CD4-positive, alpha-beta memory T cell (primary cell): ENCODE results near the gene RASIP1. TPM values are rescaled to one million over a fixed set of nuclear protein-coding genes. Genes with fewer than 3 reads are reported as not detected.

Source experiments
- polyA plus RNA-seq, 2 donors: library from polyadenylated mRNA; unstranded; fragments of 300-500 nt; fragmentation: Illumina TruSeq; gene quantifications; one replicate each; pipeline ENCODE4 v1.2.3, GENCODE V29; 2021
- total RNA-seq, 2 experiments: library from RNA; stranded (reverse); gene quantifications; one replicate each; pipeline ENCODE4 v1.2.3, GENCODE V29; 2021

The RASIP1 gene
- total and polyA plus RNA-seq, 4 experiments from 2014 or later = 0.10 to 0.25 (median 0.22) TPM; not detected in 1

Other genes starting within 250 kb of the RASIP1 start
- 10 to 100 TPM; 18.5 to 20.6 TPM for gene LMTK3, start 228.8 kb downstream of the RASIP1 start, total RNA-seq
- gene LMTK3, start 228.8 kb downstream of the RASIP1 start, polyA plus RNA-seq = under 1 TPM in 1 of 2 donors, not detected in 1; 0.17 TPM
- not detected for gene SULT2B1, start 188.4 kb downstream of the RASIP1 start, total RNA-seq
- gene SULT2B1, start 188.4 kb downstream of the RASIP1 start, polyA plus RNA-seq = under 1 TPM in 1 of 2 donors, not detected in 1; 0.13 TPM
- not detected for gene SPACA4, start 133.9 kb downstream of the RASIP1 start, total RNA-seq
- gene SPACA4, start 133.9 kb downstream of the RASIP1 start, polyA plus RNA-seq = not detected
- gene FAM83E, start 125.5 kb downstream of the RASIP1 start, total RNA-seq = 1 to 10 TPM; 4.3 to 5.3 TPM
- gene FAM83E, start 125.5 kb downstream of the RASIP1 start, polyA plus RNA-seq = not detected
- 1,000 to 10,000 TPM; 2,357 to 2,448 TPM for gene RPL18, start 121.4 kb downstream of the RASIP1 start, total RNA-seq
- 1,000 to 10,000 TPM; 2,084 to 2,180 TPM for gene RPL18, start 121.4 kb downstream of the RASIP1 start, polyA plus RNA-seq
- gene SPHK2, start 121.1 kb downstream of the RASIP1 start, total RNA-seq = 10 to 100 TPM; 25.0 to 29.1 TPM
- gene SPHK2, start 121.1 kb downstream of the RASIP1 start, polyA plus RNA-seq = 1 to 10 TPM; 6.0 to 8.4 TPM
- gene DBP, start 103.2 kb downstream of the RASIP1 start, total RNA-seq = 10 to 100 TPM; 62.6 to 69.5 TPM
- 100 to 1,000 TPM in 1 of 2 donors, 10 to 100 TPM in 1; 37.4 to 113 TPM for gene DBP, start 103.2 kb downstream of the RASIP1 start, polyA plus RNA-seq
- gene CA11, start 94.4 kb downstream of the RASIP1 start, total RNA-seq = 10 to 100 TPM; 13.7 to 15.4 TPM
- 1 to 10 TPM; 5.0 to 9.4 TPM for gene CA11, start 94.4 kb downstream of the RASIP1 start, polyA plus RNA-seq
- gene NTN5, start 67.6 kb downstream of the RASIP1 start, total RNA-seq = 1 to 10 TPM; 2.3 to 3.3 TPM
- under 1 TPM in 1 of 2 donors, not detected in 1; 0.62 TPM for gene NTN5, start 67.6 kb downstream of the RASIP1 start, polyA plus RNA-seq
- gene FUT2, start 44.6 kb downstream of the RASIP1 start, total RNA-seq = not detected
- under 1 TPM; 0.11 to 0.59 TPM for gene FUT2, start 44.6 kb downstream of the RASIP1 start, polyA plus RNA-seq
- 1 to 10 TPM; 2.1 to 2.5 TPM for gene MAMSTR, start 20.9 kb downstream of the RASIP1 start, total RNA-seq
- under 1 TPM; 0.71 to 0.73 TPM for gene MAMSTR, start 20.9 kb downstream of the RASIP1 start, polyA plus RNA-seq
- gene IZUMO1, start 6.3 kb upstream of the RASIP1 start, total RNA-seq = not detected
- not detected for gene IZUMO1, start 6.3 kb upstream of the RASIP1 start, polyA plus RNA-seq
- under 1 TPM; 0.22 to 0.32 TPM for gene FUT1, start 12.0 kb upstream of the RASIP1 start, total RNA-seq
- gene FUT1, start 12.0 kb upstream of the RASIP1 start, polyA plus RNA-seq = under 1 TPM in 1 of 2 donors, not detected in 1; 0.11 TPM
- not detected for gene FGF21, start 14.9 kb upstream of the RASIP1 start, total RNA-seq
- not detected for gene FGF21, start 14.9 kb upstream of the RASIP1 start, polyA plus RNA-seq
- gene BCAT2, start 70.4 kb upstream of the RASIP1 start, total RNA-seq = 10 to 100 TPM; 25.9 to 30.1 TPM
- 10 to 100 TPM; 19.0 to 28.8 TPM for gene BCAT2, start 70.4 kb upstream of the RASIP1 start, polyA plus RNA-seq
- gene HSD17B14, start 95.9 kb upstream of the RASIP1 start, total RNA-seq = under 1 TPM; 0.35 to 0.75 TPM
- gene HSD17B14, start 95.9 kb upstream of the RASIP1 start, polyA plus RNA-seq = 1 to 10 TPM in 1 of 2 donors, under 1 TPM in 1; 0.32 to 1.1 TPM
- gene PLEKHA4, start 128.0 kb upstream of the RASIP1 start, total RNA-seq = 1 to 10 TPM; 2.8 to 6.6 TPM
- gene PLEKHA4, start 128.0 kb upstream of the RASIP1 start, polyA plus RNA-seq = 1 to 10 TPM; 2.3 to 7.5 TPM
- gene PPP1R15A, start 131.8 kb upstream of the RASIP1 start, total RNA-seq = 10 to 100 TPM; 67.0 to 69.8 TPM
- gene PPP1R15A, start 131.8 kb upstream of the RASIP1 start, polyA plus RNA-seq = 10 to 100 TPM; 79.6 to 83.3 TPM
- gene TULP2, start 158.1 kb upstream of the RASIP1 start, total RNA-seq = not detected
- gene TULP2, start 158.1 kb upstream of the RASIP1 start, polyA plus RNA-seq = not detected
- gene NUCB1, start 159.7 kb upstream of the RASIP1 start, total RNA-seq = 100 to 1,000 TPM; 132 to 145 TPM
- gene NUCB1, start 159.7 kb upstream of the RASIP1 start, polyA plus RNA-seq = 100 to 1,000 TPM in 1 of 2 donors, 10 to 100 TPM in 1; 65.3 to 126 TPM
- 1 to 10 TPM; 1.2 to 1.6 TPM for gene DHDH, start 193.1 kb upstream of the RASIP1 start, total RNA-seq
- 1 to 10 TPM in 1 of 2 donors, under 1 TPM in 1; 0.60 to 1.2 TPM for gene DHDH, start 193.1 kb upstream of the RASIP1 start, polyA plus RNA-seq
- 100 to 1,000 TPM; 173 to 183 TPM for gene BAX, start 214.3 kb upstream of the RASIP1 start, total RNA-seq
- gene BAX, start 214.3 kb upstream of the RASIP1 start, polyA plus RNA-seq = 10 to 100 TPM; 56.5 to 66.8 TPM
- 1,000 to 10,000 TPM; 1,304 to 1,371 TPM for gene FTL, start 224.7 kb upstream of the RASIP1 start, total RNA-seq
- 1,000 to 10,000 TPM; 3,537 to 4,474 TPM for gene FTL, start 224.7 kb upstream of the RASIP1 start, polyA plus RNA-seq